GM21786 (cell line): ENCODE data around the gene AKR1D1.
"Not testable (repeated sequence)": the region's sequence is repeated elsewhere in the genome, so short reads cannot be mapped to it uniquely, and the experiment has no call there.

Source experiments
- ATAC-seq: cut with Tn5 transposase; IDR thresholded peaks from one replicate; pipeline ENCODE4 v1.9.1; 2021; ENCODE audit not compliant: unreplicated experiment

AKR1D1 gene

GRCh38 chr7:138116892-138117291, 40.6 kb downstream of the AKR1D1 start:
- no peak for ATAC-seq

- no peak for ATAC-seq
These were observed 44.0 kb downstream of the AKR1D1 start for GRCh38 chr7:138120140-138120827.

- ATAC-seq: no peak
These were observed 45.9 kb downstream of the AKR1D1 start for GRCh38 chr7:138122162-138122561.

- no peak for ATAC-seq
These were observed 48.9 kb downstream of the AKR1D1 start for GRCh38 chr7:138125119-138125518.

GRCh38 chr7:138125598-138126111, 49.4 kb downstream of the AKR1D1 start:
- peak; percentile 91 for ATAC-seq

GRCh38 chr7:138126928-138127327, 50.7 kb downstream of the AKR1D1 start:
- ATAC-seq: no peak

- ATAC-seq: no peak
These were observed 51.7 kb downstream of the AKR1D1 start for GRCh38 chr7:138127996-138128395.

- no peak for ATAC-seq
These were observed 53.4 kb downstream of the AKR1D1 start for GRCh38 chr7:138129551-138130165.

- ATAC-seq: peak; percentile 81
These were observed 61.3 kb downstream of the AKR1D1 start for GRCh38 chr7:138137423-138138171.

- ATAC-seq: peak; percentile 14
These were observed 62.0 kb downstream of the AKR1D1 start for GRCh38 chr7:138138244-138138643.

- no peak for ATAC-seq
These were observed 66.4 kb downstream of the AKR1D1 start for GRCh38 chr7:138142583-138143201.

- ATAC-seq: no peak
These were observed 68.7 kb downstream of the AKR1D1 start for GRCh38 chr7:138144958-138145357.

- not testable (repeated sequence) for ATAC-seq
These were observed 70.0 kb downstream of the AKR1D1 start for GRCh38 chr7:138146221-138146620.

GRCh38 chr7:138146757-138147734, 70.8 kb downstream of the AKR1D1 start:
- not testable (repeated sequence) for ATAC-seq

GRCh38 chr7:138151731-138152577, 75.7 kb downstream of the AKR1D1 start:
- ATAC-seq: no peak

- no peak for ATAC-seq
These were observed 78.4 kb downstream of the AKR1D1 start for GRCh38 chr7:138154661-138155060.

- no peak for ATAC-seq
These were observed 81.4 kb downstream of the AKR1D1 start for GRCh38 chr7:138157702-138158101.

- no peak for ATAC-seq
These were observed 82.7 kb downstream of the AKR1D1 start for GRCh38 chr7:138158739-138159528.
